Measurements from ENCODE around the gene CSPG5.

Gene CSPG5

GRCh38 chr3:47588053-47588452, 9.4 kb upstream of the CSPG5 start:
- DNase-seq (ENCODE audit: low read depth in 2 of 2): no peak

GRCh38 chr3:47586746-47587145, 8.1 kb upstream of the CSPG5 start:
- no peak for DNase-seq (ENCODE audit: low read depth in 2 of 2)

GRCh38 chr3:47583320-47584075, 4.8 kb upstream of the CSPG5 start:
- no peak for DNase-seq (ENCODE audit: low read depth in 2 of 2)

GRCh38 chr3:47581835-47582234, 3.2 kb upstream of the CSPG5 start:
- no peak for DNase-seq (ENCODE audit: low read depth in 2 of 2)

GRCh38 chr3:47581422-47581821, 2.8 kb upstream of the CSPG5 start:
- DNase-seq (ENCODE audit: low read depth in 2 of 2): no peak

GRCh38 chr3:47580481-47580880, 1.8 kb upstream of the CSPG5 start:
- DNase-seq (ENCODE audit: low read depth in 2 of 2): no peak

- no peak for DNase-seq (ENCODE audit: low read depth in 2 of 2)
Measured at GRCh38 chr3:47579875-47580274, 1.2 kb upstream of the CSPG5 start.

- peak in 1 of 2 donors; percentile 23 for DNase-seq (ENCODE audit: low read depth in 2 of 2)
Measured at GRCh38 chr3:47578119-47578632, 489 bp downstream of the CSPG5 start.

GRCh38 chr3:47577583-47578118, 1.0 kb downstream of the CSPG5 start:
- no peak for DNase-seq (ENCODE audit: low read depth in 2 of 2)

- no peak for DNase-seq (ENCODE audit: low read depth in 2 of 2)
Measured at GRCh38 chr3:47573190-47574172, 5.2 kb downstream of the CSPG5 start.

- DNase-seq (ENCODE audit: low read depth in 2 of 2): no peak
Measured at GRCh38 chr3:47571391-47572175, 7.1 kb downstream of the CSPG5 start.

- DNase-seq (ENCODE audit: low read depth in 2 of 2): no peak
Measured at GRCh38 chr3:47568901-47569300, 9.8 kb downstream of the CSPG5 start.

- no peak for DNase-seq (ENCODE audit: low read depth in 2 of 2)
Measured at GRCh38 chr3:47567149-47567548, 11.5 kb downstream of the CSPG5 start.

GRCh38 chr3:47566667-47567066, 12.0 kb downstream of the CSPG5 start:
- DNase-seq (ENCODE audit: low read depth in 2 of 2): no peak

- no peak for DNase-seq (ENCODE audit: low read depth in 2 of 2)
Measured at GRCh38 chr3:47565734-47566550, 12.7 kb downstream of the CSPG5 start.

- no peak for DNase-seq (ENCODE audit: low read depth in 2 of 2)
Measured at GRCh38 chr3:47556351-47556750, 22.3 kb downstream of the CSPG5 start.

GRCh38 chr3:47554335-47554734, 24.3 kb downstream of the CSPG5 start:
- no peak for DNase-seq (ENCODE audit: low read depth in 2 of 2)

GRCh38 chr3:47553407-47553806, 25.3 kb downstream of the CSPG5 start:
- DNase-seq (ENCODE audit: low read depth in 2 of 2): no peak

- DNase-seq (ENCODE audit: low read depth in 2 of 2): no peak
Measured at GRCh38 chr3:47542471-47543173, 36.0 kb downstream of the CSPG5 start.

GRCh38 chr3:47541583-47542108, 37.0 kb downstream of the CSPG5 start:
- DNase-seq (ENCODE audit: low read depth in 2 of 2): no peak
